Neural crest cell (in vitro differentiated cells): ENCODE measurements around the gene RAE1. TPM values are rescaled to one million over a fixed set of nuclear protein-coding genes. Genes with fewer than 3 reads are reported as not detected.

Experiments used
- DNase-seq: peaks from one replicate; pipeline ENCODE4 v3.0.0; 2021; ENCODE audit warnings: low read depth, mixed read lengths, low spot score
- H3K27ac Mint-ChIP-seq: one replicate; pipeline ENCODE4 v1.8.0; 2021; ENCODE audit warnings: mild to moderate bottlenecking, mixed read lengths; ENCODE audit not compliant: unreplicated experiment
- H3K27me3 Mint-ChIP-seq: 2 replicates; pipeline ENCODE4 v1.8.0; 2021; ENCODE audit warnings: low read depth, mild to moderate bottlenecking, mixed read lengths
- H3K36me3 Mint-ChIP-seq: 2 replicates; pipeline ENCODE4 v1.8.0; 2021; ENCODE audit warnings: low read depth, mild to moderate bottlenecking, mixed read lengths
- H3K4me1 Mint-ChIP-seq: 2 replicates; pipeline ENCODE4 v1.8.0; 2021; ENCODE audit warnings: mixed read lengths
- H3K4me3 Mint-ChIP-seq: one replicate; pipeline ENCODE4 v1.8.0; 2021; ENCODE audit warnings: mild to moderate bottlenecking, mixed read lengths
- H3K9me3 Mint-ChIP-seq: 2 replicates; pipeline ENCODE4 v1.8.0; 2021; ENCODE audit warnings: mixed read lengths
- total RNA-seq: library from RNA; stranded (reverse); gene quantifications from 2 replicates; pipeline ENCODE4 v1.2.1, GENCODE V29; 2021
- TF ChIP-seq, protein P1 (sequence below): fragments of 200-600 bp; sonication (generic); conservative IDR thresholded peaks from 2 replicates; pipeline ENCODE4 v1.5.0; 2021; ENCODE audit warnings: antibody characterized with exemption, mild to moderate bottlenecking

The RAE1 gene
- total RNA-seq, 1 donor from 2014 or later, result 57.0 TPM

DNA sequence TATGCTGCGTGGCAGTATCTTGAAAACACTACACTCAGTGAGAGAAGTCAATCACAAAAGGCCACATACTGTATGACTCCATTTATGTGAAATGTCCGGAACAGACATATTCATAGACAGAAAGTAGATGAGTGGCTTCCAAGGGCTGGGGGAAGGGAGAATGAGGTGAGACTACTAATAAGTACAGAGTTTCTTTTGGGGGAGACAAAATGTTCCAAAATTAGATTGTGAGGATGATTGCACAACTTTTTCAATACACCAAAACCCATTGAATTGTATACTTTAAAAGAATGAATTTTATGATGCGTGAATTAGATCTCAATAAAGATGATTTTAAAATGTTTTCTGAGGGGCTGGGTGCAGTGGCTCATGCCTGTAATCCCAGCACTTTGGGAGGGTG is 30.7 kb upstream of the RAE1 start:
- TF ChIP-seq, protein P1, sequence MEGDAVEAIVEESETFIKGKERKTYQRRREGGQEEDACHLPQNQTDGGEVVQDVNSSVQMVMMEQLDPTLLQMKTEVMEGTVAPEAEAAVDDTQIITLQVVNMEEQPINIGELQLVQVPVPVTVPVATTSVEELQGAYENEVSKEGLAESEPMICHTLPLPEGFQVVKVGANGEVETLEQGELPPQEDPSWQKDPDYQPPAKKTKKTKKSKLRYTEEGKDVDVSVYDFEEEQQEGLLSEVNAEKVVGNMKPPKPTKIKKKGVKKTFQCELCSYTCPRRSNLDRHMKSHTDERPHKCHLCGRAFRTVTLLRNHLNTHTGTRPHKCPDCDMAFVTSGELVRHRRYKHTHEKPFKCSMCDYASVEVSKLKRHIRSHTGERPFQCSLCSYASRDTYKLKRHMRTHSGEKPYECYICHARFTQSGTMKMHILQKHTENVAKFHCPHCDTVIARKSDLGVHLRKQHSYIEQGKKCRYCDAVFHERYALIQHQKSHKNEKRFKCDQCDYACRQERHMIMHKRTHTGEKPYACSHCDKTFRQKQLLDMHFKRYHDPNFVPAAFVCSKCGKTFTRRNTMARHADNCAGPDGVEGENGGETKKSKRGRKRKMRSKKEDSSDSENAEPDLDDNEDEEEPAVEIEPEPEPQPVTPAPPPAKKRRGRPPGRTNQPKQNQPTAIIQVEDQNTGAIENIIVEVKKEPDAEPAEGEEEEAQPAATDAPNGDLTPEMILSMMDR, result no peak
- Mint-ChIP-seq H3K4me1 (peaks cover 6% of the 10 kb centered on the region), H3K27me3 (peaks cover 15% of the 10 kb centered on the region), H3K9me3 (no peaks in the 10 kb centered on the region), H3K4me3 (no peak overlapping the region), H3K36me3 (no peaks in the 10 kb centered on the region), H3K27ac (no peak overlapping the region)
- DNase-seq, result no peak

GRCh38 chr20:57321142-57321541 is 29.9 kb upstream of the RAE1 start:
- Mint-ChIP-seq H3K4me3 (no peak overlapping the region), H3K4me1 (peaks cover 6% of the 10 kb centered on the region), H3K36me3 (no peaks in the 10 kb centered on the region), H3K27ac (no peak overlapping the region), H3K9me3 (no peaks in the 10 kb centered on the region), H3K27me3 (peaks cover 15% of the 10 kb centered on the region)
- DNase-seq, result no peak
- TF ChIP-seq, protein P1, result no peak

GRCh38 chr20:57322476-57322875 is 28.6 kb upstream of the RAE1 start:
- no peak for DNase-seq
- Mint-ChIP-seq H3K9me3 (no peaks in the 10 kb centered on the region), H3K4me3 (no peak overlapping the region), H3K27ac (no peak overlapping the region), H3K27me3 (peaks cover 20% of the 10 kb centered on the region), H3K36me3 (no peaks in the 10 kb centered on the region), H3K4me1 (peaks cover 6% of the 10 kb centered on the region)
- TF ChIP-seq, protein P1, result no peak

GRCh38 chr20:57323034-57323433 is 28.0 kb upstream of the RAE1 start:
- no peaks in the 10 kb centered on the region for H3K36me3 Mint-ChIP-seq
- DNase-seq, result no peak
- TF ChIP-seq, protein P1, result no peak
- no peak overlapping the region for H3K4me3 Mint-ChIP-seq
- peak overlapping the region; percentile 35 for H3K27ac Mint-ChIP-seq
- H3K27me3 Mint-ChIP-seq, result peaks cover 20% of the 10 kb centered on the region
- no peaks in the 10 kb centered on the region for H3K9me3 Mint-ChIP-seq
- H3K4me1 Mint-ChIP-seq, result peaks cover 6% of the 10 kb centered on the region

DNA sequence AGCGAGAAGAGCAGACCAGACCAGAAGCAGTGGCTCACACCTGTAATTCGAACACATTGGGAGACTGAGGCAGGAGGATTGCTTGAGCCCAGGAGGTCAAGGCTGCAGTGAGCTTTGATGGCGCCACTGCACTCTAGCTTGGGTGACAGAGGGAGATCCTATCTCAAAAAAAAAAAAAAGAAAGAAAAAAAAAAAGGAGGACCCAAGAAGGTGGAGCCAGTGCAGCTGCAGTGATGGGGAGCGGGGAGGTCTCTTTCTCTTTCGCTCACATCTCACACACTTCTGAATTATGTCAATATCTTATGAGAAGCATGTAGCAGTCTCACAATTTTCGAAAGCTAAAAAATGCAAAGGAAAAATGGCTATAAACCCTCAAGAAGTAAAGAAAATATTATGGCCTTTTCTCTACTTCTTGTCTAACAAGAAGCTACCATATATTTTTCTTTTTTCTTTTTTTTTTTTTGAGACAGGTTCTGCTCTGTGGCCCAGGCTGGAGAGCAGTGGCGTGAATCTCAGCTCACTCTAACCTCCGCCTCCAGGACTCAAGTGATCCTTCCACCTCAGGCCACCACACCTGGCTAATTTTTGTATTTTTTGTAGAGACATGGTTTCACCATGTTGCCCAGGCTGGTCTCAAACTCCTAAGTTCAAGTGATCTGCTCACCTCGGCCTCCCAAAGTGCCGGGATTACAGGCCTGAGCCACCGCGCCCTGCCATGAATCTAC is 25.3 kb upstream of the RAE1 start:
- H3K27ac Mint-ChIP-seq, result no peak overlapping the region

More for the DNA sequence above, 25.3 kb upstream of the RAE1 start:
- Mint-ChIP-seq H3K4me3 (no peak overlapping the region), H3K9me3 (no peaks in the 10 kb centered on the region), H3K27me3 (peaks cover 25% of the 10 kb centered on the region), H3K4me1 (peaks cover 6% of the 10 kb centered on the region), H3K36me3 (no peaks in the 10 kb centered on the region)
- TF ChIP-seq, protein P1, result no peak
- no peak for DNase-seq
